GM21515 (cell line): Measurements from ENCODE around the gene GNB5.

Experiments used
- ATAC-seq: cut with Tn5 transposase; IDR thresholded peaks from one replicate; pipeline ENCODE4 v1.9.1; 2021; ENCODE audit not compliant: unreplicated experiment

The GNB5 gene

DNA sequence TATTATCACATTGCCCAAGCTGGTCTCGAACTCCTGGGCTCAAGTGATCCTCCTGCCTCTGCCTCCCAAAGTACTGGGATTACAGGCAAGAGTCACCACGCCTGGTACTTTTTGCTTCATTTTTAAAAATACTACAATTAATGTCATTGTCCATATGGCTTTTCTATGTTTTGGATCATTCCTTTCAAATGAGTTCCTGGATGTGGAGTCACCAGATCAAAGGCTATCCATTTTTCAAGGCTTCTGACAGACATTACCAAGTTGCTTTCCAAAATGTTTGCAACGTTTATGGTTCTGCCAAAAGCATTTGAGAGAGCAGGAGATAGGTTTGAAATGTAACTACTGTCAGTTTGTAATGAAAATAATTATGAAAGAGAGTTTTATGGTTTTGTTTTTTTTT lies 44.4 kb downstream of the GNB5 start:
- no peak for ATAC-seq

DNA sequence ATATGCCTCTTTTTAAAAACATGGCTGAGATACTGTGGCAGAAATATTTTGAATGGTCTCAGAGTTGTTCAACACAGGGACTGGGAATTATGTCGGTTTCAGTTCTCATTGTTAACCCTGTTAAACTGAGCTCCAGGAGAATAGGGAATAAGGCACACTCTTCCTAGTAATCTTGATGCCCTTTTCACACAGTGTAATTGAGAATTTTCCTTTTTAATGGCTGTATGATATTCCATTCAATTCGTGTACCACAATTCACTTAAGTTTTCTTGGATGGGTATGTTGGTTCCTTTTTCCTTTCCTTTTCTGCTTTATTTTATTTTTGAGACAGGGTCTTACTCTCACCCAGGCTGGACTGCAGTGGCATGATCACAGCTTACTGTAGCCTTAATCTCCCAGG lies 44.9 kb downstream of the GNB5 start:
- no peak for ATAC-seq

DNA sequence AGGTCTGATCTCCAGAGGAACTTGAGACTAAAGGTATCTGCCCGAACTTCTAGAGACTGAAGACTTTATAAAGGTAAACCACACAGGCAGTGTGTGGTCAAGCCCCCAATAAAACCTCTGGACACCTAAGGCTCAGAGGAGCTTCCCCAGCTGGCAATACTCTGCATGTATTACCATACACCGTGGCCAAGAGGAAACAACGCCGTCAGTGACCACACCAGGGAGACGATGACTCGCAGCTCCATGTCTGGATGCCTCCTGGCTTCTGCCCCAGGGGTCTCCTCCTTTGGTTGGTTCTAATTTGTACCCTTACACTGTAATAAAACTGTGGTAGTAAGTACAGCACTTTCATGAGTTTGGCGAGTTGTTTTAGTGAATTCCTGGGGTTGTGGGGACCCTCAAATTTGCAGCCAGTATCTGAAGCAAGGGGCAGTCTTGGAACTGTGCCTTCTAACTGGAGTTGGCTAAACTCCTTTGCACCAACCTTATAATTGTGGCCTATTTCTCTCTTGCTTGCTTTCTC lies 46.5 kb downstream of the GNB5 start:
- ATAC-seq, result no peak

- ATAC-seq, result no peak
These were observed 47.3 kb downstream of the GNB5 start for GRCh38 chr15:52143873-52144272.

DNA sequence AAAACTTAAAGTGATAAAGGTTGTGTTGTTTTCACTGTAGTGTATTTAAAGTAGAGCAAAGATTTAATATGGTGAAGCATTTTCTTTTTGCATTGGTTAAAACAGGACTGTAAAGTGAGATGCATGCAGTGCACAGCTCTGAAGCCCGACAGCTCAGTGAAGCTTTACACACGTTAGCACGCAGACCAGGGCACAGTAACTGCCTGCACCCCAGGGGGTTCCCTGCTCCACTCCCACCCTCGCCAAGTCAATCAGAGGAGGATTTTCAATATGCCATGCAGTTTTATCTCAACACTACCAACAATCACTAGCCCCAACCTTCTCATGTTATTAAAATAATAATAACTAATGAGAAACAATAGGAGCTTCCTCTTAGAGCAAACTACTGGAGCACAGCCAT lies 50.5 kb downstream of the GNB5 start:
- no peak for ATAC-seq

- ATAC-seq, result no peak
These were observed 51.4 kb downstream of the GNB5 start for GRCh38 chr15:52139599-52140462.

GRCh38 chr15:52137432-52138357 lies 53.5 kb downstream of the GNB5 start:
- ATAC-seq, result no peak

DNA sequence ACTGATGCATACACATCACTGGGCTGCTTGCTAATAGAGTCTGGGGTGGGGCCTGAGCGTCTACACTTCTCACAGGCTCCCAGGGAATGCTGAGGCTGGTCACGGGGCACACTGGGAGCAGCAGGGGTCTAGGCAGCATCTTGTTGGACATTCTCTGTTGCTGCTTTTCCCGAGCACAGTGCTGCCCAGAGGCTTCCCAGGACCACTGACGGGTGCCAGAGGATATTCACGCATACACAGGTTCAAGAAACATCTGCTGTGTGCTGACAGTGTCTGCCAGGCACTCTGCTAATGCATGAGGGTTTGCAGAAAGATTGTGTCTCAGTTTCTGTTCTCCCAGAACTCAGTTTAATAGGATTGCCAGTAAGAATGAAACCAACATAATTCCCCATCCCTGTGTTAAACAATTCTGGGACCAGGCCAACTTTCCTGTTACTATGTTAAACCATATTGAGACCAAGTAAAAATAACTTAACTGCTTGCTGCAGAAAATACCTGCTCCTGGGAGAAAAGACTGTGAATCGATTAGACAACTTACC lies 54.7 kb downstream of the GNB5 start:
- no peak for ATAC-seq

DNA sequence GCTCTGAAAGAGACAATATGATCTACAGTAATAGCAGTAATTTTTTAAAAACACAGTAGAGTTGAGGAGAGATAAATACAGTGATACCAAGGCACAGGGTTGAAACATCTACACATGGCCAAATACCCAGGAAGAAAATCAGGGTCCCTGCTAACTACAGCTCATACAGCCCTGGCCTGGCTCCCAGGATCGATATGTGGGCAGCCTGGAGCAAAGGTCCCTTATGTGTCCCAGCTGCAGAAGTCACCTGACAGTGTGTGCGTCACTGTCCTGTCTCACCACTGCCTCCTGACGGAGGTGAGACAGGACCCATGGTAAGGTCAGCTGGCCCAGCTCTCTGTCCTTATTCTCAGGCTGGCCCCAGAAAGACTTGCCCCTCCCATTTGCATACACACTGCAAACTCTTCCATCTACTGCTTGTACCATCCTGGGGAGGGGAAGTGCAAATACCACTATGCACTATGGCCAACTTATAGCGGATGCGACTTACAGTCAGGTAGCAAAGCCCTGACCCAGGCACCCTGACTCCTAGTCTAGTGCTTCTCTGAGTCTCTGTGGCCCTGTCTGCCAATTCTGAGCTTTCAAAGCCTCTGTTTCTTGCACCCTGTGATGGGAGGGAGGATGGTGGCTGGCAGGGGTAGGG lies 56.6 kb downstream of the GNB5 start:
- ATAC-seq, result no peak

GRCh38 chr15:52133510-52134220 lies 57.5 kb downstream of the GNB5 start:
- ATAC-seq, result no peak

GRCh38 chr15:52132066-52132465 lies 59.1 kb downstream of the GNB5 start:
- no peak for ATAC-seq

- no peak for ATAC-seq
These were observed 62.6 kb downstream of the GNB5 start for GRCh38 chr15:52128568-52128967.

GRCh38 chr15:52124270-52124880 lies 66.8 kb downstream of the GNB5 start:
- ATAC-seq, result no peak

DNA sequence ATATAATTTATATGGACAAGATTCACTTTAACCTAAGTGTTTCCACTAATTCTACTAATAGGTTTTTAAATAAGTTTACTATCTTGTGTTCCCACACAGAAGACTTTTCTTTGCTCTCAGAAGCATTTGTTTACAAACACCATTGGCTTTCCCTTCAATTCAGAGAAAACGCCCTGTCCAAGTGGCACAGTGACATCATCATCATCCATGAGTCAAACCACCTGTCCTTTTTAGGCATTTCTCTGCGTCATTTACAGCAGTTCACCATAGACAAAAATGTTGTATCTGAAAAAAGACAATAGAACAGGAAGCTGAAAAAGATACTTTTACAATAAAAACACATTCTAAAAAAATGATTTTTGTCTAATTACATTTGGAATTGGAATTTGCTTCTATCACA lies 69.3 kb downstream of the GNB5 start:
- no peak for ATAC-seq

DNA sequence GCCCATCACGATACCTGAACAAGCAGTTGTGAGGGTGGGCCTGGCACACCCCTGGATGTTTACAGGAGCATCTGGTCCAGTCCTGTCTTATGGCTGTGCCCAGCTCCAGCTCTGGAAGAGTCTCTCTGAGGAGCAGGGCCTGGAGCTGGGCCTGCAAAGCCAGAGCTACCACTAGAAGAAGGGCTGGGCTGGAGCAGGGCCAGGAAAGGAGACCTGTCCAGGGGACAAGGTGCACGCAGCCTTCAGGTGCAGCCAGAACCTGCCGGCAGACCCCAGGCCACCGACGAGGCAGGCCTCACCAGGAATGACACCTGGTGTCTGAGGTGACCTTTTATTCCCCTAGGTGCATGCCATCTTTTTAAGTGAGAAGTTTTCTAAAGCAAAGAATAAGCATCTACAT lies 70.2 kb downstream of the GNB5 start:
- ATAC-seq, result no peak

DNA sequence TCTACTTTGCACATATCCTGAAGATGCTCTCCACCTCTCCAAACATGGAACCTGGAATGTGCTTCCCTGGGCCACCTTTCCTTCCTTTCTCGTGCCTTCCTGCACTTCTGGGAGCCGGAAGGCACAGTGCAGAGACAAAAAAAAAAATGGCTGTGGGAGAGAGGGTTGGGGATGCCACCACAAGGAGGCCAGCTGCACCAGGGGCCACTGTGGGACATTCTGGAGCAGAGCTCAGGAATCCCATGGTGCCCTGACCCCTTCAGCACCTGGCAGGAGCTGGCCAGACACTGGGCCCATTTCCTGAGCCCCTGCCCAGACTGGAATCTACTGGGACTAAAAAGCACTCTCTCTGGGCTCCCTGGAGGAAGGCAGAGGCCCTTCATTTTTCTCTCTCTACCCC lies 70.7 kb downstream of the GNB5 start:
- no peak for ATAC-seq

DNA sequence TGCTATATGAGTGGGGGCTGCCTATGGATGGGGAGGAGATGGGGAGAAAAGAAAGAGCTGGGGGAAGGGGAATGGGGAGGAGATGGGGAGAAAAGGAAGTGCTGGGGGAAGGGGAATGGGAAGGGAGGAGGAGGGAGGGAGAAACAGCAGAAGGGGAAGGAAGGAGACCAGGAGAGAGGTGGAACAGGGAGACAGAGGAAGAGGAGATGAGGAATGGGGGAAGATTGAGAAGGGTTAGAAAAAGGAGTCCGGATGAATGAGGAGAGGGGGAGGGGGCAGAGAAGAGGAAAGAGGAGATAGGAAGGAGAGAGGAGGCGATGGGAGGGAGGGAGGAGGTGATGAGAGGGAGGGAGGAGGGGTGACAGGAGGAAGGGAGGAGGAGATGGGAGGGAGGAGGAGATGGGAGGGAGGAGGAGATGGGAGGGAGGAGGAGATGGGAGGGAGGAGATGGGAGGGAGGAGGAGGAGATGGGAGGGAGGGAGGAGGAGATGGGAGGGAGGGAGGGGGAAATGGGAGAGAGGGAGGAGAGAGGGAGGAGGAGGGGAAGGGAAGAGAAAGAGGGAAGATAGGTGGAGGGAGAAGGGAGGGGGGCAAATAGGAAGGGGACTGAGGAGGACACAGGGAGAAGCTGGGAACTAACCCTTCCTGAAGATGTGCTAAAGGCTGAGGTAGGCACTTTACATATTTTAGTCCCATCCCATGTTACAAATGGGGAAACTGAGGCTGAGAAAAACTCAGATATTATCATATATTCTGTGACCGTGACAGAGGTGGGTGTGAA lies 72.0 kb downstream of the GNB5 start:
- no peak for ATAC-seq

- no peak for ATAC-seq
These were observed 73.6 kb downstream of the GNB5 start for GRCh38 chr15:52117549-52117948.
